Endodermal cell (in vitro differentiated cells): ENCODE results near the gene NRXN3. TPM values are rescaled to one million over a fixed set of nuclear protein-coding genes. Genes with fewer than 3 reads are reported as not detected.

Experiments used
- DNase-seq: peaks from one replicate; pipeline ENCODE4 v3.0.0-alpha.2; 2017
- H3K27ac ChIP-seq: 2 replicates; pipeline ENCODE4 v1.5.1; 2013; ENCODE audit warnings: mild to moderate bottlenecking, low read depth, low read length, moderate library complexity
- H3K27me3 ChIP-seq: 2 replicates; pipeline ENCODE4 v1.6.1; 2013; ENCODE audit warnings: mild to moderate bottlenecking, low read length, moderate library complexity; ENCODE audit not compliant: insufficient read depth, control insufficient read depth, poor library complexity, severe bottlenecking
- H3K36me3 ChIP-seq: 2 replicates; pipeline ENCODE4 v1.7.0; 2013; ENCODE audit warnings: mild to moderate bottlenecking, low read length, moderate library complexity; ENCODE audit not compliant: control insufficient read depth, insufficient read depth
- H3K4me1 ChIP-seq: one replicate; pipeline ENCODE4 v1.7.0; 2013; ENCODE audit warnings: low read length; ENCODE audit not compliant: control insufficient read depth, insufficient read depth
- H3K4me3 ChIP-seq: 2 replicates; pipeline ENCODE4 v1.5.1; 2013; ENCODE audit warnings: mild to moderate bottlenecking, low read length, moderate library complexity
- H3K9ac ChIP-seq: 2 replicates; pipeline ENCODE4 v1.6.1; 2013; ENCODE audit warnings: mild to moderate bottlenecking, low read length, moderate library complexity; ENCODE audit not compliant: poor library complexity, severe bottlenecking; ENCODE audit errors: extremely low read depth
- H3K9me3 ChIP-seq: 2 replicates; pipeline ENCODE4 v1.6.1; 2013; ENCODE audit warnings: mild to moderate bottlenecking, low read length, moderate library complexity; ENCODE audit not compliant: control insufficient read depth
- H3K27ac Mint-ChIP-seq: 2 replicates; pipeline ENCODE4 v1.8.0; 2020; ENCODE audit warnings: mixed read lengths
- H3K27me3 Mint-ChIP-seq: 2 replicates; pipeline ENCODE4 v1.8.0; 2021; ENCODE audit warnings: mild to moderate bottlenecking, mixed read lengths; ENCODE audit not compliant: insufficient read depth
- H3K36me3 Mint-ChIP-seq: 2 replicates; pipeline ENCODE4 v1.8.0; 2020; ENCODE audit warnings: low read depth, mixed read lengths
- H3K4me1 Mint-ChIP-seq: 2 replicates; pipeline ENCODE4 v1.8.0; 2020; ENCODE audit warnings: mixed read lengths
- H3K4me3 Mint-ChIP-seq: 2 replicates; pipeline ENCODE4 v1.8.0; 2020; ENCODE audit warnings: mild to moderate bottlenecking, moderate library complexity, mixed read lengths
- H3K9me3 Mint-ChIP-seq: 2 replicates; pipeline ENCODE4 v1.8.0; 2020; ENCODE audit warnings: mild to moderate bottlenecking, mixed read lengths
- CTCF ChIP-seq: fragments of 200-600 bp; sonication (generic); conservative IDR thresholded peaks from 2 replicates; pipeline ENCODE4 v1.5.0; 2021; ENCODE audit warnings: antibody characterized with exemption, mild to moderate bottlenecking
- WGBS, 2 experiments: methylation state at CpG; one replicate each; pipeline versions ENCODE4 v1.1.5 to v1.1.7; 2013; ENCODE audit warnings: missing lambda C conversion rate in 2 of 2, mixed read lengths in 1 of 2; ENCODE audit not compliant: insufficient coverage in 1 of 2, insufficient read length in 1 of 2; 5-methylcytosine and 5-hydroxymethylcytosine counted together
- total RNA-seq, 2 donors: library from RNA; stranded (reverse); fragmentation: NEBNext Ultra II Directional in 1 of 2; extraction: Animal tissue kit (Norgen Biotek cat#: 25700) in 1 of 2; gene quantifications; 2 replicates in 1 of 2; 3 replicates in 1 of 2; pipeline ENCODE4 v1.2.1, GENCODE V29; 2021

NRXN3 gene
- total RNA-seq, 2 donors from 2014 or later, result 20.9 to 21.4 TPM

GRCh38 chr14:78983126-78983525, 813.0 kb downstream of the NRXN3 start:
- Mint-ChIP-seq H3K9me3 (no peaks in the 10 kb centered on the region), H3K4me1 (peaks cover 12% of the 10 kb centered on the region), H3K27me3 (no peaks in the 10 kb centered on the region), H3K36me3 (no peaks in the 10 kb centered on the region), H3K4me3 (no peak overlapping the region), H3K27ac (no peak overlapping the region)
- H3K4me3 ChIP-seq, result no peak overlapping the region
- H3K9me3 ChIP-seq, result no peaks in the 10 kb centered on the region
- peaks cover 13% of the 10 kb centered on the region for H3K4me1 ChIP-seq
- H3K27ac ChIP-seq, result no peak overlapping the region
- TF ChIP-seq CTCF, result no peak
- no peak for DNase-seq
- H3K36me3 ChIP-seq, result no peaks in the 10 kb centered on the region
- H3K9ac ChIP-seq, result no peak overlapping the region
- 91% methylated on average over 2 of the region's 2 CpGs; no CpG with 5 or more reads in 1 of the 2 experiments for WGBS, 2 experiments
- no peaks in the 10 kb centered on the region for H3K27me3 ChIP-seq

- DNase-seq, result peak; percentile 86
Measured at GRCh38 chr14:78985668-78986381, 815.7 kb downstream of the NRXN3 start.

GRCh38 chr14:78986989-78987388, 816.8 kb downstream of the NRXN3 start:
- Mint-ChIP-seq H3K4me3 (no peak overlapping the region), H3K36me3 (no peaks in the 10 kb centered on the region), H3K27me3 (no peaks in the 10 kb centered on the region), H3K4me1 (peaks cover 13% of the 10 kb centered on the region), H3K27ac (no peak overlapping the region), H3K9me3 (no peaks in the 10 kb centered on the region)
- WGBS, 2 experiments, result 52 to 61% methylated on average over 4 to 5 of the region's 6 CpGs
- H3K27ac ChIP-seq, result no peak overlapping the region
- H3K9ac ChIP-seq, result no peak overlapping the region
- TF ChIP-seq CTCF, result no peak
- DNase-seq, result no peak
- H3K4me3 ChIP-seq, result no peak overlapping the region
- H3K36me3 ChIP-seq, result no peaks in the 10 kb centered on the region
- no peaks in the 10 kb centered on the region for H3K27me3 ChIP-seq
- H3K9me3 ChIP-seq, result no peaks in the 10 kb centered on the region
- peaks cover 13% of the 10 kb centered on the region for H3K4me1 ChIP-seq

More at GRCh38 chr14:78985668-78986381, 815.7 kb downstream of the NRXN3 start:
- Mint-ChIP-seq H3K4me3 (no peak overlapping the region), H3K27me3 (no peaks in the 10 kb centered on the region), H3K4me1 (peaks cover 13% of the 10 kb centered on the region), H3K36me3 (no peaks in the 10 kb centered on the region), H3K27ac (no peak overlapping the region), H3K9me3 (no peaks in the 10 kb centered on the region)
- no peaks in the 10 kb centered on the region for H3K27me3 ChIP-seq
- peak overlapping the region; percentile 79 for H3K27ac ChIP-seq
- TF ChIP-seq CTCF, result no peak
- H3K4me1 ChIP-seq, result peaks cover 13% of the 10 kb centered on the region
- 31 to 33% methylated on average over 3 to 5 of the region's 5 CpGs for WGBS, 2 experiments
- no peaks in the 10 kb centered on the region for H3K9me3 ChIP-seq
- H3K9ac ChIP-seq, result no peak overlapping the region
- H3K4me3 ChIP-seq, result peak overlapping the region; percentile 33
- H3K36me3 ChIP-seq, result no peaks in the 10 kb centered on the region
